Measurements from ENCODE around the gene DOK5. TPM values are rescaled to one million over a fixed set of nuclear protein-coding genes. Genes with fewer than 3 reads are reported as not detected.

Gene DOK5
- total RNA-seq, 2 experiments from 2014 or later = not detected

GRCh38 chr20:54481442-54481841 lies 6.0 kb downstream of the DOK5 start:
- H3K4me1 Mint-ChIP-seq (ENCODE audit: low read depth) = no peaks in the 10 kb centered on the region
- DNase-seq (no peak), ATAC-seq (ENCODE audit: poor library complexity) (no peak)
- H3K27me3 Mint-ChIP-seq = peaks cover 53% of the 10 kb centered on the region
- intact Hi-C loops (cut with DNase I, micrococcal nuclease) = no loop called here
- H3K9me3 Mint-ChIP-seq = peaks cover 5% of the 10 kb centered on the region
- H3K36me3 Mint-ChIP-seq (ENCODE audit: low read depth) = no peaks in the 10 kb centered on the region
- H3K27ac Mint-ChIP-seq = no peak overlapping the region
- Histone ChIP-seq H3K27ac (ENCODE audit: low read depth in 1 of 2, low read length in 2 of 2) (no peak overlapping the region), H3K9me3 (ENCODE audit: control insufficient read depth in 1 of 2, insufficient read depth in 1 of 2, low read length in 2 of 2) (peaks cover 0 to under 1% of the 10 kb centered on the region in 2 experiments), H3K36me3 (ENCODE audit: insufficient read depth, low read length) (no peaks in the 10 kb centered on the region), H3K4me1 (ENCODE audit: insufficient read depth, low read length) (no peaks in the 10 kb centered on the region), H3K4me3 (ENCODE audit: low read length) (no peak overlapping the region), H3K27me3 (ENCODE audit: control insufficient read depth in 1 of 2, insufficient read depth in 2 of 2, low read length in 2 of 2) (peaks cover 9 to 14% of the 10 kb centered on the region in 2 experiments)
- CTCF ChIA-PET = no interaction called here
- POLR2A ChIA-PET = no interaction called here
- no peak overlapping the region for H3K4me3 Mint-ChIP-seq
- TF ChIP-seq CTCF (IDR thresholded peaks at IDR 0.05) = no peak

GRCh38 chr20:54485631-54486030 lies 10.2 kb downstream of the DOK5 start:
- H3K4me3 ChIP-seq (ENCODE audit: low read length) = no peak overlapping the region
- DNase-seq = no peak
- ChIA-PET CTCF (no interaction called here), POLR2A (no interaction called here)
- H3K27ac ChIP-seq (ENCODE audit: low read depth in 1 of 2, low read length in 2 of 2) = no peak overlapping the region
- no peak for TF ChIP-seq CTCF (IDR thresholded peaks at IDR 0.05)
- peaks cover 0 to 2% of the 10 kb centered on the region in 2 experiments for H3K9me3 ChIP-seq (ENCODE audit: control insufficient read depth in 1 of 2, insufficient read depth in 1 of 2, low read length in 2 of 2)
- intact Hi-C loops (cut with DNase I, micrococcal nuclease) = no loop called here
- peaks cover 0 to 2% of the 10 kb centered on the region in 2 experiments for H3K27me3 ChIP-seq (ENCODE audit: control insufficient read depth in 1 of 2, insufficient read depth in 2 of 2, low read length in 2 of 2)
- ATAC-seq (ENCODE audit: poor library complexity) = no peak
- Mint-ChIP-seq H3K4me1 (ENCODE audit: low read depth) (no peaks in the 10 kb centered on the region), H3K27ac (no peak overlapping the region), H3K4me3 (no peak overlapping the region), H3K9me3 (peaks cover 5% of the 10 kb centered on the region), H3K27me3 (peaks cover 24% of the 10 kb centered on the region), H3K36me3 (ENCODE audit: low read depth) (no peaks in the 10 kb centered on the region)
- H3K4me1 ChIP-seq (ENCODE audit: insufficient read depth, low read length) = no peaks in the 10 kb centered on the region
- H3K36me3 ChIP-seq (ENCODE audit: insufficient read depth, low read length) = no peaks in the 10 kb centered on the region

GRCh38 chr20:54486585-54486984 lies 11.2 kb downstream of the DOK5 start:
- no peak overlapping the region for H3K27ac Mint-ChIP-seq
- H3K36me3 Mint-ChIP-seq (ENCODE audit: low read depth) = no peaks in the 10 kb centered on the region
- TF ChIP-seq CTCF (IDR thresholded peaks at IDR 0.05) = no peak
- H3K27me3 Mint-ChIP-seq = peaks cover 23% of the 10 kb centered on the region
- ATAC-seq (ENCODE audit: poor library complexity) = no peak
- ChIA-PET POLR2A (no interaction called here), CTCF (no interaction called here)
- no peak overlapping the region for H3K27ac ChIP-seq (ENCODE audit: low read depth in 1 of 2, low read length in 2 of 2)
- H3K36me3 ChIP-seq (ENCODE audit: insufficient read depth, low read length) = no peaks in the 10 kb centered on the region
- H3K27me3 ChIP-seq (ENCODE audit: control insufficient read depth in 1 of 2, insufficient read depth in 2 of 2, low read length in 2 of 2) = peaks cover 0 to 2% of the 10 kb centered on the region in 2 experiments
- DNase-seq = no peak
- H3K4me1 ChIP-seq (ENCODE audit: insufficient read depth, low read length) = no peaks in the 10 kb centered on the region
- H3K9me3 Mint-ChIP-seq = peaks cover 5% of the 10 kb centered on the region
- no peak overlapping the region for H3K4me3 ChIP-seq (ENCODE audit: low read length)
- H3K9me3 ChIP-seq (ENCODE audit: control insufficient read depth in 1 of 2, insufficient read depth in 1 of 2, low read length in 2 of 2) = peaks cover 0 to 4% of the 10 kb centered on the region in 2 experiments
- no peaks in the 10 kb centered on the region for H3K4me1 Mint-ChIP-seq (ENCODE audit: low read depth)
- H3K4me3 Mint-ChIP-seq = no peak overlapping the region
- intact Hi-C loops (cut with DNase I, micrococcal nuclease) = no loop called here
